ENCODE measurements around the gene BPNT1. TPM values are rescaled to one million over a fixed set of nuclear protein-coding genes. Genes with fewer than 3 reads are reported as not detected.
A peak's percentile ranks its signal among the peaks of the same experiment; 100 is the strongest.
"Not testable (repeated sequence)": the region's sequence is repeated elsewhere in the genome, so short reads cannot be mapped to it uniquely, and the experiment has no call there.

Gene BPNT1
- polyA plus RNA-seq, 1 donor from 2014 or later: 22.4 TPM

- Mint-ChIP-seq H3K4me1 (peaks cover 22 to 24% (median 24%) of the 10 kb centered on the region in 3 donors), H3K36me3 (peaks cover 1% of the 10 kb centered on the region), H3K9me3 (no peaks in the 10 kb centered on the region), H3K4me3 (peak within 1 kb of the TSS; percentile 78 to 90 (median 86)), H3K27me3 (no peaks in the 10 kb centered on the region), H3K27ac (peak within 1 kb of the TSS; percentile 16 to 87 (median 72))
Observed at GRCh38 chr1:220094016-220094911, 4.7 kb upstream of the BPNT1 start, which contains the start of gene IARS2. Gene IARS2, plus strand, starts transcription at chr1:220094132. Its CDS starts 85 bp downstream, at chr1:220094217.

DNA sequence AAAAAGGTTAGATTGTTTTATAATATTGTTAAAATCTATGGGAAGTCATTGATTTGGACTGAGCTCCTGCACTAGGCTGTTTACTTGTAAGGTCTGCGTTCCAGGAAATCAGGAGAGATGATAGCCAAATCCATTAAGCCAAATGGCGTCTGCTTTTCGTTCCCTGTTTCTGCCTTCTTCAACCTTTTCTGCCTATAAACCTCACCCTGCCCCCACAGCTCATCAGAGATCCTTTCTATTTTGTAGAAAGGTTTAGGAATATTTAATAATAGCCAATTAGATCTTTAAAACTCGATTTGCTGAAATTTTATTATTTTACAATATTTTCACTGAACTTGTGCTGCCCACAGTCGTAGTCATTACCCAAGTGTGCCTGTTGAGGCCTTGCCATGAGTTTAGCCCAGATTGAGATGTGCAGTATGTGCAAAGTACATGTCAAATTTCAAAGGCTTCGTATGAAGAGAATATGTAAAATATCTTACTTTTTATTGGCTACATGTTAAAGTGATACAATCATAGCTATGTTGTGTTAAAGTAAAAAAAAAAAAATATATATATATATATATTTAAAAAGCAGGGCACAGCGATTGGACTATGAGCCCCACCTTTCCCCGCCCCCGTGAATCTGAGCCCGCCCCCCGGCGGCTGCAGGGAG, 3.9 kb upstream of the BPNT1 start:
- H3K9me3 Mint-ChIP-seq: no peaks in the 10 kb centered on the region
- H3K4me1 Mint-ChIP-seq: peaks cover 21 to 26% (median 24%) of the 10 kb centered on the region in 3 donors
- no peaks in the 10 kb centered on the region for H3K27me3 Mint-ChIP-seq
- H3K27ac Mint-ChIP-seq: peak overlapping the region in 2 of 3 donors; percentile 43 to 87
- peak overlapping the region in 3 of 4 donors; percentile 34 to 90 (median 78) for H3K4me3 Mint-ChIP-seq
- peaks cover 1% of the 10 kb centered on the region for H3K36me3 Mint-ChIP-seq

- H3K27me3 Mint-ChIP-seq: no peaks in the 10 kb centered on the region
- peaks cover 1% of the 10 kb centered on the region for H3K36me3 Mint-ChIP-seq
- peak overlapping the region in 3 of 4 donors; percentile 34 to 78 (median 37) for H3K4me3 Mint-ChIP-seq
- H3K9me3 Mint-ChIP-seq: no peaks in the 10 kb centered on the region
- H3K27ac Mint-ChIP-seq: peak overlapping the region in 2 of 3 donors; percentile 43 to 87
- peaks cover 16 to 27% (median 24%) of the 10 kb centered on the region in 3 donors for H3K4me1 Mint-ChIP-seq
Observed at GRCh38 chr1:220092694-220093093, 3.1 kb upstream of the BPNT1 start.

GRCh38 chr1:220086261-220086686, 3.3 kb downstream of the BPNT1 start:
- peak overlapping the region; percentile 12 to 82 (median 62) for H3K4me3 Mint-ChIP-seq
- peaks cover 13 to 23% (median 21%) of the 10 kb centered on the region in 3 donors for H3K4me1 Mint-ChIP-seq
- H3K9me3 Mint-ChIP-seq, H3K36me3 Mint-ChIP-seq, H3K27me3 Mint-ChIP-seq: not testable (repeated sequence)
- peak overlapping the region in 2 of 3 donors; percentile 39 to 72 for H3K27ac Mint-ChIP-seq

DNA sequence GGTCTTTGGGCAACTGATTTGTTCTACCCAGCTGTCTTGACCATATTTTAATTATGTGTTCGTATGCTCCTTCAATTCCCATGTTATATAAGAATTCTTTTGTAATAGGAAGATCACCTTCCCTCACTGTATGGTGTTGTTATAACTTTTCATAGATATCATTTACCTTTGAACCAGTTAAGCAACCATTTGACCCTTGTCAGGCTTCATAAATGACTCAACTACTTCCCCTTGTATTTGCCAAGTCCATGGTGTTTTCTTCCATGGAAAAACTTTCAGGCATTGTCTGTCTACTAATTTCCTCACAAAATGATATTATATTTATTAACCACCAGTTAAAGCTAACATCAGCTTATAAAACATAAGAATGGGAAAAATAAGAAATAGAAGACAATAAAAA, 5.1 kb downstream of the BPNT1 start:
- H3K27ac Mint-ChIP-seq: no peak overlapping the region

DNA sequence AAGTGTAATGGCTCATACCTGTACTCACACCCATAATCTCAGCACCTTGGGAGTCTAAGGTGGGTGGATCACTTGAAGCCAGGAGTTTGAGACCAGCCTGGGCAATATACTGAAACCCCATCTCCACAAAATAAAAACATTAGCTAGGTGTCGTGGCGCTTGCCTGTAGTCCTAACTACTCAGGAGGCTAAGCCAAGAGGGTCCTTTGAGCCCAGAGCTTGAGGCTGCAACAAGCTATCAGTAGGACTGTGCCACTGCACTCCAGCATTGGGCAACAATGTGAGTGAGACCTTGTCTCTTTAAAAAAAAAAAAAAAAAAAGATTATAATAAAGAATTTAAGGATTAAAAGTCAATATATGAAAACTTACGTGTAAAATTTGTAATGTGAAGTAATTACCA, 11.7 kb downstream of the BPNT1 start:
- Mint-ChIP-seq H3K9me3 (peaks cover 0 to 1% (median 0%) of the 10 kb centered on the region in 3 donors), H3K4me3 (no peak overlapping the region), H3K27ac (no peak overlapping the region), H3K36me3 (peaks cover 11% of the 10 kb centered on the region), H3K27me3 (no peaks in the 10 kb centered on the region), H3K4me1 (peaks cover 1 to 7% (median 7%) of the 10 kb centered on the region in 3 donors)

More for the DNA sequence above, 5.1 kb downstream of the BPNT1 start:
- Mint-ChIP-seq H3K4me3 (no peak overlapping the region), H3K36me3 (peaks cover 11% of the 10 kb centered on the region), H3K27me3 (no peaks in the 10 kb centered on the region), H3K4me1 (peaks cover 13 to 20% (median 15%) of the 10 kb centered on the region in 3 donors), H3K9me3 (peaks cover 0 to 1% (median 0%) of the 10 kb centered on the region in 3 donors)

DNA sequence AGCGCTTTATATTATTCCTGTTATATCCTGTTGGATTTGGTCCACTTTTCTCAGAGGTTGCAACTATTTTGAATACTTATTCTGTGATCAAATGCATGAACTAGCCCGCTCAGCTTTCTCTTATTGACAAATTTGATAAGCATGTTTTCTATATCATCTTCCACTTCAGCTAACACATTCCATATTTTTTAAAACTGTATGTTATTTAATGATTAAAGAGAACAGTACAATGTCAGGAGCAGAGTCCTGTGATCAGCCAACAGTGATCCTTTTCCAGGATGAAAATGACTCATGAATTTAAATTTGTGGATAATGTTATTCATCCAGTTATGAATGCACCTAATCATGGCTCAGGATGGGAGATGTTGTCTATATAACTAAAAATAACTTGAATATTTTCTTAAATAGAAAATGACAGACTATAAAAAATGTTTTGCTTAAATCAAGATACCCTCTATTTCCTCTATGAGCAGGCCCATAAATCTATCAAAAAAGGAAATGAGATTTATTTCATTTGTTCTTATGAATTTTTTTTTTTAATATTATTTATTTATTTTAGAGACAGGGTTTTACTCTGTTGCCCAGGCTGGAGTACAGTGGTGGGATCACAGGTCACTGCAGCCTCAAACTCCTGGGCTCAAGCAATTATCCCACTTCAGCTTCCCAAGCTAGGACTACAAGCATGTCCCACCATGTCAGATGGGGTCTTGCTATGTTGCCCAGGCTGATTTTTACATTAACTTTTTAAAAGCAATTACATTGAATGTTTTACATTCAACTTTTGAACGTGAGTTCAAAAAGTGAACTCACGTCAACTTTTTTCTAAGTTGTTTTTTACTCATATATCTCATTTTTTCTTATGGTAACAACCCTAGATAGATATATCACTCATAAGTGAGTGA, 12.5 kb downstream of the BPNT1 start:
- Mint-ChIP-seq H3K9me3 (peaks cover 0 to 1% (median 0%) of the 10 kb centered on the region in 3 donors), H3K4me3 (no peak overlapping the region), H3K27me3 (no peaks in the 10 kb centered on the region), H3K4me1 (peaks cover 1 to 7% (median 7%) of the 10 kb centered on the region in 3 donors), H3K27ac (no peak overlapping the region), H3K36me3 (peaks cover 11% of the 10 kb centered on the region)

DNA sequence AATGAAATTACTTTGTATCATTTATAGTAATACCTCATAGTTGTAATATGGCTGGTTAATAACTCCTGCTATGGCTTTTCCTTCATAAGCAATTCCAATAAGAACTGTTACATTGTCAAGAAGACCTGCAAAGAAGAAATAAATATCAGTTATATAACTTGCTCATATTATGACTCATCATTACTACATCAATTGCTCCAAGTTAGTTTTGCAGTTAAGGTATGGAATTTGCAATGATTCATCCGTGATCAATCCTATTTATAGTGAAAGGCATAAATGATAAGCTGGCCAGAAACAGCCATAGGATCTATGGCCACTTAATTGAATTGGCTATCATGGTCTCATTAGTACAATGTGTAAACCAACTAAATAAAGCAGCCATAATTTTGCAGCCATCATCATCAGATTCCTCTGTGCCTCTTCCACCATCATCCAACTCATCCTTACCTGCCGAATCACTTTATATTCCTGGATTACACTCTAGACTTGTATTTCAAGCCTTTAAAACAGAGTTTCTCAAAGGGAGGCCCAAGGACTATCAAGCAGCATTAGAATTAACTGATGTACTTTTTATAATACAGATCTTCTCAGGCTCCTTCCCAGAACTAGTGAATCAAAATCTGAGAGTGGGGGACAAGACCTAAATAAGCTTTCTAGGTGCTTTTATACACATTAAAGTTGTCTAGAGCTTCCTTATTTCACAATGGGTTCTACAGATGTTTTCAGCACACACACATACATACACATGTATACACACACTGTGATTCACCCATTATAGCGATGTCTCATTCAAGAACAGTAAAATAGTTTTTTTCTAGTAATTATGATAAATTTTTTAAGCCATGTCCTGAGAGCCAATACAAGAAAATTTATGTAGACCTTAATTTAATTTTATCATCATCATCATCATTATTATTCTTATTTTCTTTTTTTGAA, 22.1 kb downstream of the BPNT1 start:
- Mint-ChIP-seq H3K4me3 (no peak overlapping the region), H3K36me3 (peaks cover 7% of the 10 kb centered on the region), H3K9me3 (peaks cover 0 to 3% (median 0%) of the 10 kb centered on the region in 3 donors)

DNA sequence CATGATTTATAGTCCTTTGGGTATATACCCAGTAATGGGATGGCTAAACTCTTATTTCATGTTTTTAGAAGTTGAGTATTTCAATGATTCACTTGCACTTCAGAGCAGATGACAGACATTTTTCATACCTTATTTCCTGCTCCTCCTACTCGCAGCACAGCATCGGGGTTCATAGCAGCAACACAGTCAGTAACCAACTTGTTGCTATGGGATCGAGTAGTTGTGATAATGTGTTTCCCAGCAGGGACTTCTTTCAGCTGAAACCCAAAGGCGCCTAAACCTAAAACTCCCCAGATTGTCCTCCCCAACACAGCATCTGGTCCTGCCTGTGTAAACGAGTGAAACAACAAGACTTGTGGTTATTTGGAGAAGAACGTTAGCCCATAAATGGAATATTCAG, 27.0 kb downstream of the BPNT1 start:
- H3K4me1 Mint-ChIP-seq: no peaks in the 10 kb centered on the region
- H3K36me3 Mint-ChIP-seq: peaks cover 9% of the 10 kb centered on the region
- H3K27me3 Mint-ChIP-seq: no peaks in the 10 kb centered on the region
- no peak overlapping the region for H3K27ac Mint-ChIP-seq
- H3K9me3 Mint-ChIP-seq: peaks cover 0 to 4% (median 0%) of the 10 kb centered on the region in 3 donors
- no peak overlapping the region for H3K4me3 Mint-ChIP-seq

More for the DNA sequence above, 22.1 kb downstream of the BPNT1 start:
- no peak overlapping the region for H3K27ac Mint-ChIP-seq
- no peaks in the 10 kb centered on the region for H3K27me3 Mint-ChIP-seq
- H3K4me1 Mint-ChIP-seq: peaks cover 0 to 1% (median 0%) of the 10 kb centered on the region in 3 donors

- Mint-ChIP-seq H3K4me1 (no peaks in the 10 kb centered on the region), H3K36me3 (peaks cover 11% of the 10 kb centered on the region), H3K27me3 (no peaks in the 10 kb centered on the region), H3K9me3 (peaks cover 0 to 4% (median 0%) of the 10 kb centered on the region in 3 donors), H3K27ac (no peak overlapping the region), H3K4me3 (no peak overlapping the region)
Observed at GRCh38 chr1:220060876-220061275, 28.7 kb downstream of the BPNT1 start.

DNA sequence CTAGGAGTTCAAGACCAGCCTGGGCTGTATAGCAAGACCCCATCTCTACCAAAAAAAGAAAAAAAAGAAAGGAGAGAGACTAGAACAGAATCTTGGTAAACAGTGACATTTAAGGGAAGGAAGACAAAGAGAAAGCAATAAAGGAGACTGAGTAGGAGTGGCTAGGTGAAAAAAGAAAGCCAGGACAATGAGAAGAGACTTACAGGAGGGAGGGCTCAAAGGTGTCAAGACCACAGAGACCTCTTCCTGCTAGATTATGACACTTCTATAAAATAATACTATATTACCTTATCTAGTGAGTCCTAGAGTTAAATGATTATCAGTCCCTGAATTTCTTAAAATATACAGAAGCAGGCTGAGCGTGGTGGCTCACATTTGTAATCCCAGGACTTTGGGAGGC, 33.2 kb downstream of the BPNT1 start:
- Mint-ChIP-seq H3K36me3 (peaks cover 6% of the 10 kb centered on the region), H3K27me3 (no peaks in the 10 kb centered on the region), H3K4me1 (peaks cover 0 to 5% (median 0%) of the 10 kb centered on the region in 3 donors), H3K27ac (peak overlapping the region in 1 of 3 donors; percentile 70), H3K4me3 (peak overlapping the region in 2 of 4 donors; percentile 18 to 23), H3K9me3 (no peaks in the 10 kb centered on the region)

GRCh38 chr1:220046052-220046930, 43.3 kb downstream of the BPNT1 start, which contains the start of gene EPRS1:
Gene EPRS1, minus strand, starts transcription at chr1:220046505. Its CDS starts 117 bp downstream, at chr1:220046388.
- Mint-ChIP-seq H3K4me1 (peaks cover 20 to 29% (median 25%) of the 10 kb centered on the region in 3 donors), H3K36me3 (no peaks in the 10 kb centered on the region), H3K9me3 (no peaks in the 10 kb centered on the region), H3K27ac (peak within 1 kb of the TSS; percentile 65 to 97 (median 82)), H3K27me3 (no peaks in the 10 kb centered on the region), H3K4me3 (peak within 1 kb of the TSS; percentile 87 to 98 (median 92))

All from IgD-negative memory B cell (primary cell).